Type B pancreatic cell (in vitro differentiated cells): ENCODE measurements around the gene USP10. TPM values are rescaled to one million over a fixed set of nuclear protein-coding genes. Genes with fewer than 3 reads are reported as not detected.

Experiments used
- DNase-seq: peaks from one replicate; pipeline ENCODE4 v3.0.0; 2021; ENCODE audit warnings: mixed read lengths; ENCODE audit not compliant: unreplicated experiment; ENCODE audit errors: extremely low spot score
- H3K27ac Mint-ChIP-seq: 2 replicates; pipeline ENCODE4 v1.8.0; 2021; ENCODE audit warnings: mild to moderate bottlenecking, mixed read lengths
- H3K27me3 Mint-ChIP-seq: 2 replicates; pipeline ENCODE4 v1.8.0; 2021; ENCODE audit warnings: mixed read lengths
- H3K36me3 Mint-ChIP-seq: 2 replicates; pipeline ENCODE4 v1.8.0; 2021; ENCODE audit warnings: mixed read lengths
- H3K4me1 Mint-ChIP-seq: one replicate; pipeline ENCODE4 v1.8.0; 2021; ENCODE audit warnings: mixed read lengths; ENCODE audit not compliant: unreplicated experiment
- H3K4me3 Mint-ChIP-seq: 2 replicates; pipeline ENCODE4 v1.8.0; 2021; ENCODE audit warnings: mild to moderate bottlenecking, mixed read lengths
- H3K9me3 Mint-ChIP-seq: 2 replicates; pipeline ENCODE4 v1.8.0; 2021; ENCODE audit warnings: mixed read lengths
- total RNA-seq: library from RNA; stranded (reverse); gene quantifications from 2 replicates; pipeline ENCODE4 v1.2.1, GENCODE V29; 2021; ENCODE audit warnings: low replicate concordance
- TF ChIP-seq, protein P1 (sequence below): fragments of 200-600 bp; sonication (generic); conservative IDR thresholded peaks from 2 replicates; pipeline ENCODE4 v1.5.0; 2021; ENCODE audit warnings: antibody characterized with exemption, mild to moderate bottlenecking

Gene USP10
- total RNA-seq, 1 donor from 2014 or later: 110 TPM

DNA sequence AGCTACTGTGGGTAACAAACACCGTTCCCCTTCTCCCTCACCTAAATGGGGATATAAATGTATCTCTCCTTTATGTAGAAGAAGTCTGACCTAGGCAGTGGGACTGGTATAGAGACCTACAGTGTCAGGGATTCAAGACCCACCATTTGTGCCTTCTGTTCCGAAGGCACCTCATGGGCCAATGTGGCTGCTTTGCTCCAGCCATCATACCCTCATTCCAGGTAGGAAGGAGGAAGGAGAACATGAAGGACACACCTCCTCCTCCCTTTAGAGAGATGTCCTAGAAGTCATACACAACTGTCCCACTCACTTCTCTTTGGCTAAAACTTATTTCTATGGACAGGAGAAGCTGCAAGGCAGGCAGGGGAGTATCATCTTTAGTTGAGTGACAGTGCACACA lies 111.7 kb downstream of the USP10 start:
- Mint-ChIP-seq H3K4me1 (no peaks in the 10 kb centered on the region), H3K27ac (no peak overlapping the region), H3K36me3 (no peaks in the 10 kb centered on the region), H3K27me3 (peaks cover 10% of the 10 kb centered on the region), H3K9me3 (no peaks in the 10 kb centered on the region), H3K4me3 (no peak overlapping the region)
- TF ChIP-seq, protein P1, sequence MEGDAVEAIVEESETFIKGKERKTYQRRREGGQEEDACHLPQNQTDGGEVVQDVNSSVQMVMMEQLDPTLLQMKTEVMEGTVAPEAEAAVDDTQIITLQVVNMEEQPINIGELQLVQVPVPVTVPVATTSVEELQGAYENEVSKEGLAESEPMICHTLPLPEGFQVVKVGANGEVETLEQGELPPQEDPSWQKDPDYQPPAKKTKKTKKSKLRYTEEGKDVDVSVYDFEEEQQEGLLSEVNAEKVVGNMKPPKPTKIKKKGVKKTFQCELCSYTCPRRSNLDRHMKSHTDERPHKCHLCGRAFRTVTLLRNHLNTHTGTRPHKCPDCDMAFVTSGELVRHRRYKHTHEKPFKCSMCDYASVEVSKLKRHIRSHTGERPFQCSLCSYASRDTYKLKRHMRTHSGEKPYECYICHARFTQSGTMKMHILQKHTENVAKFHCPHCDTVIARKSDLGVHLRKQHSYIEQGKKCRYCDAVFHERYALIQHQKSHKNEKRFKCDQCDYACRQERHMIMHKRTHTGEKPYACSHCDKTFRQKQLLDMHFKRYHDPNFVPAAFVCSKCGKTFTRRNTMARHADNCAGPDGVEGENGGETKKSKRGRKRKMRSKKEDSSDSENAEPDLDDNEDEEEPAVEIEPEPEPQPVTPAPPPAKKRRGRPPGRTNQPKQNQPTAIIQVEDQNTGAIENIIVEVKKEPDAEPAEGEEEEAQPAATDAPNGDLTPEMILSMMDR: no peak
- DNase-seq: no peak

DNA sequence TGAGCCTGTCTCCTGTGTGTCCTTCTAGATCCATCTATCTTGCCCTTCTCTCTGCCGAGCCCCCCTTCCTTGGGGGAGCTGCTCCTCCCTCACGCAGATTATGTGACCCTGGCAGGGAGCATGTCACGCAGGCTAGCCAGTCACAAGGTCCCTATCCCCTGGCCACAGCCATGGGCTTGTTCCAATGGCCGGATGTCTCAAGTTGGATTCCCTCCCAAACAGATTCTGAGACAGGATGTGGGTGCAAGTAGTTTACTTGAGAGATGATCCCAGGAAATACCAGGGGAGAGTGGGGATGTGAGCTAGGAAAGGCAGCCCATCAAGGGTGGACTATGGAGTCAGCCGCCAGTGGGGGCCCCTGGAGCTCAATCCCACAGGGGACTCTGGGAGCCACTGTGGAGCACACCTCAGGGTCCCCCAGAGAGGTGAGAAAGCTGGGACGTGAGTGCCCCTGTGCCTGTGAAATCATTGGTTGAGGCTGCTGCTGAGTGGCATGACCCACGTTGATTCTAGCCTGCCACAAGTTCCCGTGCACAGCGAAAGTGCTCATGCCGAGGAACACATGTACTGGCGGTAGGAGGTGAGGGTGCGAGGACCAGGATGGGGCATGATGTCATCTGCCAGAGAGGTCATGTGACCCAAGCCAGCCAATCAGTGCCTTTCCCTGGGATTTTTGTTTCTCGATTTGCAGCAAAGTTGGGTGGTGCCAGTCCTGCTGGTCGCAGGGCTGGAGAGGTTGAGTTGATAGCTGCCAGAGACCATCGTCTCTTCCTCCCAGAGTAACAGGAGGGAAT lies 113.5 kb downstream of the USP10 start:
- Mint-ChIP-seq H3K27me3 (peaks cover 10% of the 10 kb centered on the region), H3K4me3 (no peak overlapping the region), H3K9me3 (no peaks in the 10 kb centered on the region), H3K4me1 (no peaks in the 10 kb centered on the region), H3K27ac (no peak overlapping the region), H3K36me3 (no peaks in the 10 kb centered on the region)
- TF ChIP-seq, protein P1: no peak
- DNase-seq: no peak

DNA sequence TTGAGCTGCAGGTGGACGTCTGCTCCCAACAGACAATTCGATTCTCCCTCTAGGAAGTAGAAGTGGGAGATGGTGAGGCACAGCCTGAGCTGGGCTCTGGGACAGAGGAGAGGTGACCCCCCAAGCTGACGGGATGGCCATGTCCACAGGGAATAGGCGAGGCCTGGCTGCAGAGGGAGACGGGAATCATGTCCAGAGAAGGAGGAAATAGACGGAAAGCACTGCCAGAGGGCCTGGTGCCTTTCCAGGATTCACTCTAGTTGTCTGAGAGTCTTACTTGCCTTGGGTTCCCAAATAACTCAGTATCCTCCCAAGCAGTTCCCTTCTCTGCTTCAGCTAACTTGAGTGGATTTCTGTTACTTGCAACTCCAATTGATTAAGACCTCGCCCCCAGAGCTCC lies 115.7 kb downstream of the USP10 start:
- TF ChIP-seq, protein P1: no peak
- Mint-ChIP-seq H3K4me3 (no peak overlapping the region), H3K9me3 (no peaks in the 10 kb centered on the region), H3K36me3 (no peaks in the 10 kb centered on the region), H3K27ac (no peak overlapping the region), H3K27me3 (peaks cover 20% of the 10 kb centered on the region), H3K4me1 (peaks cover 10% of the 10 kb centered on the region)
- no peak for DNase-seq

DNA sequence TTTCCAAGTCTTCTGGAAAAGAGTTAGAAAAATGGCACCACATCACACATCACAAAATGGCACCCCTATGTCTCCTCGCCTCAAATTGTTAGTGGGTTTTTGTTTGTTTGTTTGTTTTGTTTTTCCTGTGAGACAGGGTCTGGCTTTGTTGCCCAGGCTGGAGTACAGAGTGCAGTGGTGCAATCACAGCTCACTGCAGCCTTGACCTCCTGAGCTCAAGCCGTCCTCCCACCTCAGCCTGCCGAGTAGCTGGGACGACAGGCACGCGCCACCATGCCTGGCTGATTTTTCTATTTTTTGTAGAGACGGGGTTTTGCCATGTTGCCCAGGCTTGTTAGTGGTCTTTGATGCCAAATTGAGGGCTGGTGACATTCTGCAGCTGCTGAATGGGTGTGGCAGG lies 116.2 kb downstream of the USP10 start:
- no peaks in the 10 kb centered on the region for H3K9me3 Mint-ChIP-seq
- H3K36me3 Mint-ChIP-seq: no peaks in the 10 kb centered on the region
- no peak overlapping the region for H3K27ac Mint-ChIP-seq
- H3K4me1 Mint-ChIP-seq: peaks cover 12% of the 10 kb centered on the region
- peaks cover 22% of the 10 kb centered on the region for H3K27me3 Mint-ChIP-seq
- TF ChIP-seq, protein P1: no peak
- H3K4me3 Mint-ChIP-seq: no peak overlapping the region
- DNase-seq: no peak

DNA sequence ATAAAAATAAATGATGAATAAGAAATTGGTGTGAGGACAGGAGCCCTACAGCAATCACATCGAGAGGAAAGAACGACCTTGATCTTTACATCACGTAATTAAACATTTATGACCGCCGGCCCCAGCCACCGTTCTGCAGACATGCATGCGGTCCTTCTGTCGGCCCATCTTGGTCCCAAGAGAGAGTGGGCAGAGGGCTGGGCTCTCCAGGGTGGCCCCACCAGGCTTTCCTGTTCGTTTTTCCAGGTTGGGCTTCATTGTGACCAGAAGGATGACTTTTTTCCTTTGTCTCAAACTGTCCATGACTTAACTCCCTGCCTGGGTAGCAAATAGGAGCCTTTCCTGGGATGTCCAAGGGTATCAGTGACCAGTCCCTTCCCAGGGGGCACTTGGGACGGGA lies 116.7 kb downstream of the USP10 start:
- Mint-ChIP-seq H3K4me1 (peaks cover 16% of the 10 kb centered on the region), H3K36me3 (no peaks in the 10 kb centered on the region), H3K27me3 (peaks cover 25% of the 10 kb centered on the region), H3K9me3 (no peaks in the 10 kb centered on the region), H3K27ac (no peak overlapping the region), H3K4me3 (no peak overlapping the region)
- TF ChIP-seq, protein P1: no peak
- no peak for DNase-seq
